KBM-7 (cell line): Measurements from ENCODE around the gene RAB11FIP4.

Experiments used
- DNase-seq: peaks from one replicate; pipeline ENCODE4 v3.0.0-alpha.2; 2015
- in situ Hi-C: fragments of 300-500 bp; cut with MboI; formaldehyde crosslinking; loops from 2 replicates; pipeline ENCODE4 v1.14.3; 2020; ENCODE audit warnings: low sequenced_read_pairs, low pct_unique_long_range_greater_than_20kb, mixed read lengths

Gene RAB11FIP4

GRCh38 chr17:31584438-31585279 is 193.2 kb downstream of the RAB11FIP4 start:
- peak; percentile 48 for DNase-seq
- in situ Hi-C loops = no loop called here

GRCh38 chr17:31585280-31585630 is 193.8 kb downstream of the RAB11FIP4 start:
- no peak for DNase-seq
- in situ Hi-C loops = no loop called here

GRCh38 chr17:31586946-31587345 is 195.5 kb downstream of the RAB11FIP4 start:
- in situ Hi-C loops = no loop called here

GRCh38 chr17:31587462-31587861 is 196.0 kb downstream of the RAB11FIP4 start:
- in situ Hi-C loops = no loop called here
- no peak for DNase-seq

More at GRCh38 chr17:31586946-31587345, 195.5 kb downstream of the RAB11FIP4 start:
- DNase-seq = no peak
